Neural cell (in vitro differentiated cells): ENCODE measurements around the gene TRABD2B.

Experiments
- CTCF ChIP-seq: fragments of 450-650 bp; IDR thresholded peaks from 2 replicates; pipeline ENCODE4 v1.5.1; 2014; ENCODE audit warnings: antibody characterized with exemption, mild to moderate bottlenecking, moderate library complexity; ENCODE audit not compliant: poor library complexity, severe bottlenecking
- REST ChIP-seq: IDR thresholded peaks from 2 replicates; pipeline ENCODE4 v1.6.1; 2012; ENCODE audit warnings: borderline replicate concordance

- TF ChIP-seq CTCF (no peak), REST (no peak)
These were observed 232.6 kb downstream of the TRABD2B start for GRCh38 chr1:47764461-47765046.
